HCT116 (cell line): ENCODE measurements around the gene EIF3L. TPM values are rescaled to one million over a fixed set of nuclear protein-coding genes. Genes with fewer than 3 reads are reported as not detected.

Source experiments
- ATAC-seq: fragments of 200-7000 bp; cut with Tn5 transposase; 2 replicates; pipeline ENCODE4 v1.9.1; 2020; ENCODE audit warnings: mild to moderate bottlenecking, moderate library complexity
- BruUV-seq: library from RNA; stranded (reverse); fragments of 400-500 nt; replicated peaks from 2 replicates; lab custom pipeline; 2021; lab: Mats Ljungman, UMichigan
- CTCF ChIA-PET: fragments of 300-600 bp; sonication (Branson Sonifier 250); formaldehyde crosslinking; loops from one replicate; lab custom pipeline; 2021; ENCODE audit warnings: antibody characterized with exemption; lab: Charles Lee
- POLR2A ChIA-PET: fragments of 300-600, 350-600 bp; sonication (Branson Sonifier 250); formaldehyde crosslinking; loops from one replicate; lab custom pipeline; 2021; ENCODE audit warnings: antibody characterized with exemption; lab: Charles Lee
- RAD21 ChIA-PET, 2 experiments: fragments of 300-600 bp; sonication (Branson Sonifier 250); formaldehyde crosslinking; loops; one replicate each; lab custom pipeline; 2023; ENCODE audit warnings: low total read pairs in 2 of 2; ENCODE audit not compliant: uncharacterized antibody in 2 of 2, unreplicated experiment in 2 of 2, low non-redundant PET in 1 of 2; lab: Charles Lee
- DNase-seq: peaks from one replicate; pipeline ENCODE4 v3.0.0-alpha.2; 2010; ENCODE audit warnings: low read depth, low spot score
- H2AFZ ChIP-seq: fragments of 200-600 bp; shearing (Covaris generic), sonication (generic); 2 replicates; pipeline ENCODE4 v1.6.1; 2017; ENCODE audit warnings: low read depth, mixed run types, mixed read lengths, antibody characterized with exemption, low read length; ENCODE audit not compliant: poor library complexity, severe bottlenecking
- H3K27ac ChIP-seq: 2 replicates; pipeline ENCODE4 v1.5.1; 2012; ENCODE audit warnings: low read depth, low read length
- H3K27me3 ChIP-seq: fragments of 200-600 bp; sonication (generic); 2 replicates; pipeline ENCODE4 v1.6.1; 2016; ENCODE audit warnings: mixed run types, low read length, mixed read lengths; ENCODE audit not compliant: insufficient read depth
- H3K36me3 ChIP-seq, 2 experiments: fragments of 200-500 bp in 1 of 2; fragments of 200-600 bp in 1 of 2; sonication (Bioruptor generic) in 1 of 2; sonication (generic) in 1 of 2; 2 replicates each; pipeline versions ENCODE4 v1.5.1 to v1.6.1; 2014 to 2016; ENCODE audit warnings: low read length in 2 of 2, inconsistent platforms in 1 of 2, mixed read lengths in 1 of 2, mixed run types in 1 of 2; ENCODE audit not compliant: insufficient read depth in 2 of 2, control insufficient read depth in 1 of 2
- H3K4me1 ChIP-seq, 2 experiments: fragments of 200-600 bp in 1 of 2; sonication (generic) in 1 of 2; 2 replicates each; pipeline versions ENCODE4 v1.5.1 to v1.6.1; 2012 to 2017; ENCODE audit warnings: low read length in 2 of 2, inconsistent platforms in 1 of 2, mild to moderate bottlenecking in 1 of 2, mixed read lengths in 1 of 2, mixed run types in 1 of 2, moderate library complexity in 1 of 2; ENCODE audit not compliant: insufficient read depth in 2 of 2, control insufficient read depth in 1 of 2
- H3K4me2 ChIP-seq: fragments of 200-600 bp; sonication (generic); 2 replicates; pipeline ENCODE4 v1.6.1; 2017; ENCODE audit warnings: mixed run types, low read length, mixed read lengths
- H3K4me3 ChIP-seq, 2 experiments: fragments of 200-600 bp in 1 of 2; sonication (generic) in 1 of 2; replicated peaks in 1 of 2; 2 replicates each; pipeline ENCODE4 v1.5.1; 2011 to 2016; ENCODE audit warnings: low read length in 2 of 2, control low read depth in 1 of 2, low read depth in 1 of 2, mild to moderate bottlenecking in 1 of 2, mixed read lengths in 1 of 2, mixed run types in 1 of 2
- H3K79me2 ChIP-seq: fragments of 200-600 bp; sonication (generic); 2 replicates; pipeline ENCODE4 v1.6.1; 2017; ENCODE audit warnings: mild to moderate bottlenecking, mixed run types, low read length, moderate library complexity, mixed read lengths; ENCODE audit not compliant: insufficient read depth
- H3K9ac ChIP-seq: fragments of 200-600 bp; sonication (generic); 2 replicates; pipeline ENCODE4 v1.6.1; 2016; ENCODE audit warnings: low read length, mixed read lengths
- H3K9me2 ChIP-seq: fragments of 200-600 bp; sonication (generic), shearing (Covaris generic); 2 replicates; pipeline ENCODE4 v1.6.1; 2017; ENCODE audit warnings: mixed run types, mild to moderate bottlenecking, moderate library complexity; ENCODE audit not compliant: insufficient read depth
- H3K9me3 ChIP-seq, 2 experiments: fragments of 200-500 bp in 1 of 2; fragments of 200-600 bp in 1 of 2; sonication (Bioruptor generic) in 1 of 2; sonication (generic) in 1 of 2; 2 replicates each; pipeline ENCODE4 v1.6.1; 2014 to 2017; ENCODE audit warnings: low read length in 2 of 2, mixed read lengths in 2 of 2, inconsistent platforms in 1 of 2, low read depth in 1 of 2, mild to moderate bottlenecking in 1 of 2, mixed run types in 1 of 2, moderate library complexity in 1 of 2; ENCODE audit not compliant: control insufficient read depth in 1 of 2, insufficient read depth in 1 of 2
- H4K20me1 ChIP-seq: fragments of 200-600 bp; sonication (generic), shearing (Covaris generic); 2 replicates; pipeline ENCODE4 v1.6.1; 2017; ENCODE audit warnings: mixed run types, mild to moderate bottlenecking, moderate library complexity; ENCODE audit not compliant: insufficient read depth
- CBX3 ChIP-seq: IDR thresholded peaks from 2 replicates; pipeline ENCODE4 v1.6.1; 2012; ENCODE audit warnings: low read depth
- CEBPB ChIP-seq: IDR thresholded peaks from 2 replicates; pipeline ENCODE4 v1.6.1; 2012; ENCODE audit warnings: low read depth
- EGR1 ChIP-seq: IDR thresholded peaks from 2 replicates; pipeline ENCODE4 v1.6.1; 2012; ENCODE audit warnings: low read depth
- ELF1 ChIP-seq: IDR thresholded peaks from 2 replicates; pipeline ENCODE4 v1.6.1; 2012; ENCODE audit warnings: low read depth, borderline replicate concordance
- EZH2 ChIP-seq: fragments of 200-600 bp; sonication (generic); IDR thresholded peaks from 2 replicates; pipeline ENCODE4 v1.6.1; 2017; ENCODE audit warnings: antibody characterized with exemption, mixed run types
- EZH2phosphoT487 ChIP-seq: fragments of 200-600 bp; IDR thresholded peaks from 2 replicates; pipeline ENCODE4 v1.6.1; 2018; ENCODE audit warnings: antibody characterized with exemption, borderline replicate concordance
- FOSL1 ChIP-seq: IDR thresholded peaks from 2 replicates; pipeline ENCODE4 v1.6.1; 2012; ENCODE audit warnings: low read depth
- JUND ChIP-seq: IDR thresholded peaks from 2 replicates; pipeline ENCODE4 v1.6.1; 2012
- POLR2A ChIP-seq: IDR thresholded peaks from 2 replicates; pipeline ENCODE4 v1.7.0; 2011; ENCODE audit warnings: borderline replicate concordance; ENCODE audit not compliant: insufficient read depth, insufficient read length; ENCODE audit errors: extremely low read depth
- POLR2AphosphoS5 ChIP-seq: IDR thresholded peaks from 2 replicates; pipeline ENCODE4 v1.6.1; 2011; ENCODE audit warnings: mild to moderate bottlenecking, low read depth, low read length, moderate library complexity
- SP1 ChIP-seq: IDR thresholded peaks from 2 replicates; pipeline ENCODE4 v1.6.1; 2012; ENCODE audit warnings: low read depth
- SRF ChIP-seq: IDR thresholded peaks from 2 replicates; pipeline ENCODE4 v1.6.1; 2012; ENCODE audit warnings: low read depth
- ZFX ChIP-seq: fragments of 450-650 bp; IDR thresholded peaks from 2 replicates; pipeline ENCODE4 v1.6.1; 2017
- intact Hi-C: fragments of 100-400 bp; cut with micrococcal nuclease; formaldehyde crosslinking; loops from 2 replicates; pipeline ENCODE4 v1.10.0; 2022
- total RNA-seq: library from RNA; stranded (reverse); gene quantifications from one replicate; pipeline ENCODE4 v1.2.1, GENCODE V29; 2021; ENCODE audit not compliant: unreplicated experiment
- TF ChIP-seq, protein P1 (sequence below): IDR thresholded peaks from 2 replicates; pipeline ENCODE4 v1.6.1; 2012
- TF ChIP-seq, protein P2 (sequence below): IDR thresholded peaks from 2 replicates; pipeline ENCODE4 v1.6.1; 2012; ENCODE audit warnings: low read depth
- TF ChIP-seq, protein P3 (sequence below), 3 experiments: fragments of 200-600 bp in 1 of 3; sonication (generic) in 1 of 3; IDR thresholded peaks in 2 of 3; conservative IDR thresholded peaks in 1 of 3; 2 replicates each; pipeline ENCODE4 v1.5.1; 2012 to 2017; ENCODE audit warnings: low read depth in 2 of 3, low read length in 2 of 3, antibody characterized with exemption in 1 of 3, borderline replicate concordance in 1 of 3, control low read depth in 1 of 3, mild to moderate bottlenecking in 1 of 3, mixed read lengths in 1 of 3, mixed run types in 1 of 3, moderate library complexity in 1 of 3; ENCODE audit not compliant: insufficient read depth in 1 of 3
- TF ChIP-seq, protein P4 (sequence below): IDR thresholded peaks from 2 replicates; pipeline ENCODE4 v1.6.1; 2011; ENCODE audit warnings: mild to moderate bottlenecking, low read length, moderate library complexity; ENCODE audit not compliant: insufficient replicate concordance; ENCODE audit errors: extremely low read depth

EIF3L gene
- total RNA-seq, 1 experiment from 2014 or later, result 687 TPM

DNA sequence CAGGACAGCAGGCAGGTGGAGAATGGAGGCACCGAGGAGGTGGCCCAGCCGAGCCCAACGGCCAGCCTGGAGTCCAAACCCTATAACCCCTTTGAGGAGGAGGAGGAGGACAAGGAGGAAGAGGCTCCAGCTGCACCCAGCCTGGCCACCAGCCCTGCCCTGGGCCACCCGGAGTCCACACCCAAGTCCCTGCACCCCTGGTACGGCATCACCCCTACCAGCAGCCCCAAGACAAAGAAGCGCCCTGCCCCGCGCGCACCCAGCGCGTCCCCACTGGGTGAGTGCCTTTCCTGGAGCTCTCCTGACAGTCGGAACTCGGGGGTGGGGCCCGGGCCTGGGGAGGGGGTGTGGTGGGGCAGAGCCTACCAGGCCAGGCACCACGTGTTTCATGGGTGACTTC, 76.5 kb downstream of the EIF3L start:
- Histone ChIP-seq H3K9ac (no peak overlapping the region), H2AFZ (no peak overlapping the region), H3K9me2 (no peaks in the 10 kb centered on the region), H3K27ac (no peak overlapping the region), H3K4me2 (no peak overlapping the region), H3K9me3 (no peaks in the 10 kb centered on the region), H3K4me1 (no peaks in the 10 kb centered on the region), H4K20me1 (no peaks in the 10 kb centered on the region), H3K27me3 (no peaks in the 10 kb centered on the region), H3K79me2 (no peaks in the 10 kb centered on the region), H3K4me3 (no peak overlapping the region), H3K36me3 (peaks cover 7 to 17% of the 10 kb centered on the region in 2 experiments; a peak in 2 of 4 replicates)
- ATAC-seq (no peak), DNase-seq (no peak)
- intact Hi-C loops, result no loop called here
- CTCF ChIA-PET, result interaction anchor here (1.2 kb wide), 1 partner anchor 8 kb away, joined by 5 read pairs; no protein-coding TSS in a partner anchor
- TF ChIP-seq, protein P1, sequence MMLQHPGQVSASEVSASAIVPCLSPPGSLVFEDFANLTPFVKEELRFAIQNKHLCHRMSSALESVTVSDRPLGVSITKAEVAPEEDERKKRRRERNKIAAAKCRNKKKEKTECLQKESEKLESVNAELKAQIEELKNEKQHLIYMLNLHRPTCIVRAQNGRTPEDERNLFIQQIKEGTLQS, result no peak
- TF ChIP-seq ELF1, result no peak
- TF ChIP-seq ZFX, result no peak
- no peak for TF ChIP-seq EZH2phosphoT487
- TF ChIP-seq EZH2, result no peak
- TF ChIP-seq FOSL1, result no peak
- TF ChIP-seq POLR2AphosphoS5, result no peak
- TF ChIP-seq, protein P2, sequence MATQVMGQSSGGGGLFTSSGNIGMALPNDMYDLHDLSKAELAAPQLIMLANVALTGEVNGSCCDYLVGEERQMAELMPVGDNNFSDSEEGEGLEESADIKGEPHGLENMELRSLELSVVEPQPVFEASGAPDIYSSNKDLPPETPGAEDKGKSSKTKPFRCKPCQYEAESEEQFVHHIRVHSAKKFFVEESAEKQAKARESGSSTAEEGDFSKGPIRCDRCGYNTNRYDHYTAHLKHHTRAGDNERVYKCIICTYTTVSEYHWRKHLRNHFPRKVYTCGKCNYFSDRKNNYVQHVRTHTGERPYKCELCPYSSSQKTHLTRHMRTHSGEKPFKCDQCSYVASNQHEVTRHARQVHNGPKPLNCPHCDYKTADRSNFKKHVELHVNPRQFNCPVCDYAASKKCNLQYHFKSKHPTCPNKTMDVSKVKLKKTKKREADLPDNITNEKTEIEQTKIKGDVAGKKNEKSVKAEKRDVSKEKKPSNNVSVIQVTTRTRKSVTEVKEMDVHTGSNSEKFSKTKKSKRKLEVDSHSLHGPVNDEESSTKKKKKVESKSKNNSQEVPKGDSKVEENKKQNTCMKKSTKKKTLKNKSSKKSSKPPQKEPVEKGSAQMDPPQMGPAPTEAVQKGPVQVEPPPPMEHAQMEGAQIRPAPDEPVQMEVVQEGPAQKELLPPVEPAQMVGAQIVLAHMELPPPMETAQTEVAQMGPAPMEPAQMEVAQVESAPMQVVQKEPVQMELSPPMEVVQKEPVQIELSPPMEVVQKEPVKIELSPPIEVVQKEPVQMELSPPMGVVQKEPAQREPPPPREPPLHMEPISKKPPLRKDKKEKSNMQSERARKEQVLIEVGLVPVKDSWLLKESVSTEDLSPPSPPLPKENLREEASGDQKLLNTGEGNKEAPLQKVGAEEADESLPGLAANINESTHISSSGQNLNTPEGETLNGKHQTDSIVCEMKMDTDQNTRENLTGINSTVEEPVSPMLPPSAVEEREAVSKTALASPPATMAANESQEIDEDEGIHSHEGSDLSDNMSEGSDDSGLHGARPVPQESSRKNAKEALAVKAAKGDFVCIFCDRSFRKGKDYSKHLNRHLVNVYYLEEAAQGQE, result no peak
- TF ChIP-seq EGR1, result no peak
- TF ChIP-seq POLR2A, result no peak
- TF ChIP-seq SP1, result no peak
- TF ChIP-seq JUND, result no peak
- no peak for TF ChIP-seq CBX3
- TF ChIP-seq, protein P3, sequence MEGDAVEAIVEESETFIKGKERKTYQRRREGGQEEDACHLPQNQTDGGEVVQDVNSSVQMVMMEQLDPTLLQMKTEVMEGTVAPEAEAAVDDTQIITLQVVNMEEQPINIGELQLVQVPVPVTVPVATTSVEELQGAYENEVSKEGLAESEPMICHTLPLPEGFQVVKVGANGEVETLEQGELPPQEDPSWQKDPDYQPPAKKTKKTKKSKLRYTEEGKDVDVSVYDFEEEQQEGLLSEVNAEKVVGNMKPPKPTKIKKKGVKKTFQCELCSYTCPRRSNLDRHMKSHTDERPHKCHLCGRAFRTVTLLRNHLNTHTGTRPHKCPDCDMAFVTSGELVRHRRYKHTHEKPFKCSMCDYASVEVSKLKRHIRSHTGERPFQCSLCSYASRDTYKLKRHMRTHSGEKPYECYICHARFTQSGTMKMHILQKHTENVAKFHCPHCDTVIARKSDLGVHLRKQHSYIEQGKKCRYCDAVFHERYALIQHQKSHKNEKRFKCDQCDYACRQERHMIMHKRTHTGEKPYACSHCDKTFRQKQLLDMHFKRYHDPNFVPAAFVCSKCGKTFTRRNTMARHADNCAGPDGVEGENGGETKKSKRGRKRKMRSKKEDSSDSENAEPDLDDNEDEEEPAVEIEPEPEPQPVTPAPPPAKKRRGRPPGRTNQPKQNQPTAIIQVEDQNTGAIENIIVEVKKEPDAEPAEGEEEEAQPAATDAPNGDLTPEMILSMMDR (IDR thresholded peaks at IDR 0.05 in 2 of 3, conservative IDR thresholded peaks at IDR 0.05 in 1 of 3; ENCODE audit: borderline replicate concordance in 1 of 3, insufficient read depth in 1 of 3, low read depth in 2 of 3, low read length in 2 of 3), result no peak
- TF ChIP-seq, protein P4, sequence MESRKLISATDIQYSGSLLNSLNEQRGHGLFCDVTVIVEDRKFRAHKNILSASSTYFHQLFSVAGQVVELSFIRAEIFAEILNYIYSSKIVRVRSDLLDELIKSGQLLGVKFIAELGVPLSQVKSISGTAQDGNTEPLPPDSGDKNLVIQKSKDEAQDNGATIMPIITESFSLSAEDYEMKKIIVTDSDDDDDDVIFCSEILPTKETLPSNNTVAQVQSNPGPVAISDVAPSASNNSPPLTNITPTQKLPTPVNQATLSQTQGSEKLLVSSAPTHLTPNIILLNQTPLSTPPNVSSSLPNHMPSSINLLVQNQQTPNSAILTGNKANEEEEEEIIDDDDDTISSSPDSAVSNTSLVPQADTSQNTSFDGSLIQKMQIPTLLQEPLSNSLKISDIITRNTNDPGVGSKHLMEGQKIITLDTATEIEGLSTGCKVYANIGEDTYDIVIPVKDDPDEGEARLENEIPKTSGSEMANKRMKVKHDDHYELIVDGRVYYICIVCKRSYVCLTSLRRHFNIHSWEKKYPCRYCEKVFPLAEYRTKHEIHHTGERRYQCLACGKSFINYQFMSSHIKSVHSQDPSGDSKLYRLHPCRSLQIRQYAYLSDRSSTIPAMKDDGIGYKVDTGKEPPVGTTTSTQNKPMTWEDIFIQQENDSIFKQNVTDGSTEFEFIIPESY, result no peak
- no peak for TF ChIP-seq SRF
- TF ChIP-seq CEBPB, result no peak
- BruUV-seq, result no TSS peak
- RAD21 ChIA-PET, result no interaction called here
- POLR2A ChIA-PET, result no interaction called here
